Esophagus (tissue), 2 donors: ENCODE data around the gene RABGGTA. TPM values are rescaled to one million over a fixed set of nuclear protein-coding genes. Genes with fewer than 3 reads are reported as not detected.
"Not testable (repeated sequence)": the region's sequence is repeated elsewhere in the genome, so short reads cannot be mapped to it uniquely, and the experiment has no call there.

Experiments used
- H3K27ac ChIP-seq, 2 donors: one replicate each; pipeline ENCODE4 v1.5.1; 2013; ENCODE audit warnings: low read depth in 2 of 2, mild to moderate bottlenecking in 2 of 2, inconsistent platforms in 1 of 2, low read length in 1 of 2, moderate library complexity in 1 of 2
- H3K27me3 ChIP-seq, 2 donors: one replicate each; pipeline ENCODE4 v1.6.1; 2013; ENCODE audit warnings: low read length in 2 of 2, control low read depth in 1 of 2, mild to moderate bottlenecking in 1 of 2; ENCODE audit not compliant: insufficient read depth in 2 of 2, control insufficient read depth in 1 of 2
- H3K36me3 ChIP-seq, 2 donors: one replicate each; pipeline ENCODE4 v1.6.1; 2013; ENCODE audit warnings: low read length in 1 of 2; ENCODE audit not compliant: control insufficient read depth in 2 of 2, insufficient read depth in 2 of 2
- H3K4me1 ChIP-seq, 2 donors: one replicate each; pipeline ENCODE4 v1.6.1; 2013; ENCODE audit warnings: low read length in 1 of 2; ENCODE audit not compliant: control insufficient read depth in 2 of 2, insufficient read depth in 2 of 2
- H3K4me3 ChIP-seq, 2 donors: one replicate each; pipeline ENCODE4 v1.5.1; 2013; ENCODE audit warnings: low read length in 2 of 2, mild to moderate bottlenecking in 2 of 2, low read depth in 1 of 2, moderate library complexity in 1 of 2
- H3K9me3 ChIP-seq, 2 donors: one replicate each; pipeline ENCODE4 v1.6.1; 2013; ENCODE audit warnings: mild to moderate bottlenecking in 2 of 2, low read depth in 1 of 2, low read length in 1 of 2, moderate library complexity in 1 of 2; ENCODE audit not compliant: control insufficient read depth in 2 of 2, insufficient read depth in 1 of 2
- WGBS, 2 donors: extraction: QIAGEN DNeasy Blood & Tissue Kit; methylation state at CpG; one replicate each; pipeline ENCODE4 v1.1.7; 2013; 5-methylcytosine and 5-hydroxymethylcytosine counted together
- polyA plus RNA-seq, 2 donors: library from polyadenylated mRNA; stranded (reverse); fragments of 200-250 nt; gene quantifications; one replicate each; pipeline ENCODE4 v1.2.3, GENCODE V29; 2013
- donor health status: healthy with polysubstance abuse.
- donor health status: Bipolar disorder and iron deficiency.

RABGGTA gene
- polyA plus RNA-seq, 2 donors: 117 to 135 TPM

- H3K4me3 ChIP-seq: no peak overlapping the region
- WGBS, 2 donors: 84 to 87% methylated on average over 7 of the region's 7 CpGs
These were observed 46.8 kb downstream of the RABGGTA start for GRCh38 chr14:24224618-24225071.

DNA sequence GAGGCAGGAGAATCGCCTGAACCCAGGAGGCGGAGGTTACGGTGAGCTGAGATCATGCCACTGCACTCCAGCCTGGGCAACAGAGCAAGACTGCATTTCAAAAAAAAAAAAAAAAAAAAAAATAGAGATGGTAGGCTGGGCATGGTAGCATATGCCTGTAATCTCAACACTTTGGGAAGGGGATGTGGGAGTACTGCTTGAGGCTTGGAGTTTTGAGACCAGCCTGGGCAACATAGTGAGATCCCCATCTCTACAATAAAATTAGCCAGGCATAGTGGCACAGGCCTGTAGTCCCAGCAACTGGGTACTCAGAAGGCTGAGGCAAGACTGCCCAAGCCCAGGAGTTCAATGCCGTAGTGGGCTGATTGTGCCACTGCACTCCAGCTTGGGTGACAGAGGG lies 48.4 kb downstream of the RABGGTA start:
- not testable (repeated sequence) for H3K27ac ChIP-seq, H3K36me3 ChIP-seq, H3K4me1 ChIP-seq, H3K27me3 ChIP-seq, H3K9me3 ChIP-seq, H3K4me3 ChIP-seq
- 99% methylated on average over 4 of the region's 4 CpGs for WGBS, 2 donors

More at GRCh38 chr14:24224618-24225071, 46.8 kb downstream of the RABGGTA start:
- H3K27me3 ChIP-seq: no peaks in the 10 kb centered on the region
- no peak overlapping the region for H3K27ac ChIP-seq
- H3K4me1 ChIP-seq: no peaks in the 10 kb centered on the region
- no peaks in the 10 kb centered on the region for H3K36me3 ChIP-seq
- H3K9me3 ChIP-seq: no peaks in the 10 kb centered on the region

- H3K4me1 ChIP-seq: no peaks in the 10 kb centered on the region
- no peaks in the 10 kb centered on the region for H3K9me3 ChIP-seq
- H3K36me3 ChIP-seq: peaks cover 3 to 5% of the 10 kb centered on the region in 2 donors
- H3K27me3 ChIP-seq: no peaks in the 10 kb centered on the region
- 63% methylated on average over 3 of the region's 3 CpGs for WGBS, 2 donors
- no peak overlapping the region for H3K4me3 ChIP-seq
- H3K27ac ChIP-seq: no peak overlapping the region
These were observed 51.9 kb downstream of the RABGGTA start for GRCh38 chr14:24219521-24219920.

DNA sequence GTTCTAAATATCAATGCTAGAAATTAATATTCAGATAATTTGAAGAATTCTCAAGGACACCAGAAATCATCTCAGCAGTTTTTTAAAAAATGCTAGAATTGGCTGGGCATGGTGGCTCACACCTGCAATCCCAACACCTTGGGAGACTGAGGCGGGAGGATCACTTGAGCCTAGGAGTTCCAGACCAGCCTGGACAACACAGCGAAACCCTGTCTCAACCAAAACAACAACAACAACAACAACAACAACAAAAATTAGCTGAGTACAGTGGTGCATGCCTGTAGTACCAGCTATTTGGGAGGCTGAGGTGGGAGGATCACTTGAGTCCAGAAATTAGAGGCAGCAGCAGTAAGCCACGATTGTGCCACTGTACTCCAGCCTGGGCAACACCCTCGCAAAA lies 52.3 kb downstream of the RABGGTA start:
- peaks cover 3 to 5% of the 10 kb centered on the region in 2 donors for H3K36me3 ChIP-seq

GRCh38 chr14:24216876-24217275 lies 54.5 kb downstream of the RABGGTA start:
- not testable (repeated sequence) for H3K36me3 ChIP-seq, H3K9me3 ChIP-seq, H3K4me1 ChIP-seq, H3K27ac ChIP-seq, H3K27me3 ChIP-seq, H3K4me3 ChIP-seq
- WGBS, 2 donors: 95 to 97% methylated on average over 1 of the region's 1 CpG

More for the DNA sequence above, 52.3 kb downstream of the RABGGTA start:
- Histone ChIP-seq H3K27me3 (no peaks in the 10 kb centered on the region), H3K27ac (no peak overlapping the region), H3K4me1 (no peaks in the 10 kb centered on the region), H3K4me3 (no peak overlapping the region), H3K9me3 (no peaks in the 10 kb centered on the region)
- 93 to 96% methylated on average over 4 of the region's 4 CpGs for WGBS, 2 donors

DNA sequence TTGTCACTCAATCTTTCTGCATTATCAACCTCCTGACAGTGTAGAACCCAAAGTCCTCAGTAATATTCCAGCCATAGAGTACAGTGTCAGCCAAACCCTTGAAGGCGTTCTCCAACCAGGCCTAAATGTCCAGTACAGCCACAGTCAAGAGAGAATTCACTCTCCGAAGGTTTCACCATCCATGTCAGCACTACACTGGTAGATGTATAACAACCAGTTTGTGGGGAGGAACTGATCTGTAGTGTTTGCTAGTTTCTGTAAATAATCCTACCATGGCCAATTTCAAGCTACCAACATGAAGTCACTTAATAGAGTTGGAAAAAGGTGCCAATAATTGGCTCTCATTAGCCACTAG lies 55.1 kb downstream of the RABGGTA start:
- H3K36me3 ChIP-seq: peaks cover 5 to 6% of the 10 kb centered on the region in 2 donors
- WGBS, 2 donors: 84 to 92% methylated on average over 2 of the region's 2 CpGs
- no peak overlapping the region for H3K4me3 ChIP-seq

More for the DNA sequence above, 55.1 kb downstream of the RABGGTA start:
- Histone ChIP-seq H3K9me3 (no peaks in the 10 kb centered on the region), H3K27ac (peak overlapping the region in 1 of 2 donors; percentile 99), H3K27me3 (no peaks in the 10 kb centered on the region), H3K4me1 (no peaks in the 10 kb centered on the region)

Other genes starting within 250 kb of the RABGGTA start
- 1 to 10 TPM in 1 of 2 donors, under 1 TPM in 1; 0.55 to 2.3 TPM for gene CARMIL3, start 219.6 kb downstream of the RABGGTA start, polyA plus RNA-seq
- under 1 TPM in 1 of 2 donors, not detected in 1; 0.06 TPM for gene CPNE6, start 200.0 kb downstream of the RABGGTA start, polyA plus RNA-seq
- gene PCK2, start 177.3 kb downstream of the RABGGTA start, polyA plus RNA-seq: 10 to 100 TPM; 10.1 to 29.2 TPM
- 10 to 100 TPM; 21.5 to 41.6 TPM for gene DCAF11, start 156.8 kb downstream of the RABGGTA start, polyA plus RNA-seq
- 1 to 10 TPM in 1 of 2 donors, under 1 TPM in 1; 0.86 to 1.4 TPM for gene NRL, start 156.6 kb downstream of the RABGGTA start, polyA plus RNA-seq
- 1 to 10 TPM in 1 of 2 donors, under 1 TPM in 1; 0.60 to 1.1 TPM for gene FITM1, start 140.9 kb downstream of the RABGGTA start, polyA plus RNA-seq
- 100 to 1,000 TPM; 146 to 198 TPM for gene PSME1, start 135.4 kb downstream of the RABGGTA start, polyA plus RNA-seq
- 10 to 100 TPM; 24.5 to 26.6 TPM for gene EMC9, start 130.0 kb downstream of the RABGGTA start, polyA plus RNA-seq
- gene PSME2, start 125.0 kb downstream of the RABGGTA start, polyA plus RNA-seq: 100 to 1,000 TPM; 143 to 233 TPM
- gene RNF31, start 124.1 kb downstream of the RABGGTA start, polyA plus RNA-seq: 10 to 100 TPM; 27.4 to 70.6 TPM
- gene IRF9, start 110.3 kb downstream of the RABGGTA start, polyA plus RNA-seq: 10 to 100 TPM; 35.0 to 43.5 TPM
- gene REC8, start 99.5 kb downstream of the RABGGTA start, polyA plus RNA-seq: 1 to 10 TPM; 3.9 to 10.0 TPM
- gene IPO4, start 82.8 kb downstream of the RABGGTA start, polyA plus RNA-seq: 10 to 100 TPM; 12.3 to 23.5 TPM
- gene TM9SF1, start 76.2 kb downstream of the RABGGTA start, polyA plus RNA-seq: 10 to 100 TPM; 10.0 to 25.8 TPM
- under 1 TPM in 1 of 2 donors, not detected in 1; 0.10 TPM for gene TSSK4, start 65.9 kb downstream of the RABGGTA start, polyA plus RNA-seq
- gene CHMP4A, start 58.1 kb downstream of the RABGGTA start, polyA plus RNA-seq: 10 to 100 TPM; 37.0 to 65.7 TPM
- 10 to 100 TPM; 12.1 to 12.8 TPM for gene MDP1, start 55.5 kb downstream of the RABGGTA start, polyA plus RNA-seq
- gene NEDD8, start 39.2 kb downstream of the RABGGTA start, polyA plus RNA-seq: 100 to 1,000 TPM; 116 to 220 TPM
- gene GMPR2, start 38.7 kb downstream of the RABGGTA start, polyA plus RNA-seq: 10 to 100 TPM; 24.5 to 35.0 TPM
- 10 to 100 TPM; 49.2 to 49.8 TPM for gene TINF2, start 29.0 kb downstream of the RABGGTA start, polyA plus RNA-seq
- 100 to 1,000 TPM; 609 to 890 TPM for gene TGM1, start 8.4 kb downstream of the RABGGTA start, polyA plus RNA-seq
- gene DHRS1, start 28.2 kb upstream of the RABGGTA start, polyA plus RNA-seq: 10 to 100 TPM; 92.6 to 97.6 TPM
- gene NOP9, start 28.3 kb upstream of the RABGGTA start, polyA plus RNA-seq: 10 to 100 TPM in 1 of 2 donors, 1 to 10 TPM in 1; 9.3 to 10.8 TPM
- 10 to 100 TPM; 24.3 TPM for gene CIDEB, start 36.4 kb upstream of the RABGGTA start, polyA plus RNA-seq
- 10 to 100 TPM; 11.6 to 30.4 TPM for gene LTB4R2, start 38.5 kb upstream of the RABGGTA start, polyA plus RNA-seq
- 10 to 100 TPM; 63.3 to 73.6 TPM for gene LTB4R, start 39.9 kb upstream of the RABGGTA start, polyA plus RNA-seq
- gene ADCY4, start 63.5 kb upstream of the RABGGTA start, polyA plus RNA-seq: 10 to 100 TPM; 10.2 to 23.3 TPM
- gene RIPK3, start 68.4 kb upstream of the RABGGTA start, polyA plus RNA-seq: 10 to 100 TPM; 13.3 to 14.4 TPM
- gene NFATC4, start 96.6 kb upstream of the RABGGTA start, polyA plus RNA-seq: 10 to 100 TPM; 20.9 to 25.6 TPM
- gene NYNRIN, start 127.4 kb upstream of the RABGGTA start, polyA plus RNA-seq: 1 to 10 TPM; 4.8 to 5.6 TPM
- gene CBLN3, start 158.1 kb upstream of the RABGGTA start, polyA plus RNA-seq: under 1 TPM; 0.75 to 0.86 TPM
- 10 to 100 TPM; 20.8 to 24.4 TPM for gene KHNYN, start 158.4 kb upstream of the RABGGTA start, polyA plus RNA-seq
- 10 to 100 TPM; 38.1 to 39.8 TPM for gene SDR39U1, start 171.2 kb upstream of the RABGGTA start, polyA plus RNA-seq
- under 1 TPM in 1 of 2 donors, not detected in 1; 0.35 TPM for gene CMA1, start 236.7 kb upstream of the RABGGTA start, polyA plus RNA-seq